Endothelial cell of umbilical vein (primary cell): ENCODE data around the gene PEAR1.

ENCODE experiments used
- CTCF ChIP-seq, 2 donors: IDR thresholded peaks; 1 replicate in 1 of 2; 2 replicates in 1 of 2; pipeline ENCODE4 v1.5.1; 2011; ENCODE audit warnings: low read length in 2 of 2, mild to moderate bottlenecking in 2 of 2, moderate library complexity in 2 of 2, control low read depth in 1 of 2, inconsistent platforms in 1 of 2, low read depth in 1 of 2; ENCODE audit not compliant: insufficient read depth in 1 of 2; ENCODE audit errors: extremely low read depth in 1 of 2
- EZH2 ChIP-seq: IDR thresholded peaks from 2 replicates; pipeline ENCODE4 v1.6.1; 2012; ENCODE audit warnings: borderline replicate concordance, low read depth, mild to moderate bottlenecking, moderate library complexity, low read length, inconsistent platforms; ENCODE audit not compliant: severe bottlenecking
- FOS ChIP-seq: IDR thresholded peaks from 2 replicates; pipeline ENCODE4 v1.6.1; 2011; ENCODE audit warnings: mild to moderate bottlenecking, low read length, moderate library complexity, borderline replicate concordance; ENCODE audit not compliant: insufficient read depth
- JUN ChIP-seq: IDR thresholded peaks from 2 replicates; pipeline ENCODE4 v1.6.1; 2011; ENCODE audit warnings: borderline replicate concordance, low read depth; ENCODE audit not compliant: insufficient read length, insufficient read depth
- POLR2A ChIP-seq: IDR thresholded peaks from 2 replicates; pipeline ENCODE4 v1.6.1; 2012; ENCODE audit warnings: low read depth, mild to moderate bottlenecking, control low read depth, low read length
- POLR2AphosphoS5 ChIP-seq: IDR thresholded peaks from 2 replicates; pipeline ENCODE4 v1.6.1; 2012; ENCODE audit warnings: low read depth, mild to moderate bottlenecking, control low read depth, low read length, moderate library complexity; ENCODE audit not compliant: insufficient read depth

- no peak for TF ChIP-seq POLR2AphosphoS5
- no peak for TF ChIP-seq POLR2A
- peak; percentile 30 for TF ChIP-seq EZH2
- TF ChIP-seq FOS: no peak
- TF ChIP-seq CTCF (IDR thresholded peaks at IDR 0.05; ENCODE audit: extremely low read depth in 1 of 2, insufficient read depth in 1 of 2, low read depth in 1 of 2, low read length in 2 of 2): peak; percentile 82 to 93
- TF ChIP-seq JUN: no peak
Measured at GRCh38 chr1:156927215-156928042, 33.9 kb downstream of the PEAR1 start.
